ENCODE results near the gene FRAS1. TPM values are rescaled to one million over a fixed set of nuclear protein-coding genes. Genes with fewer than 3 reads are reported as not detected.

FRAS1 gene
- under 0.01 and 0.15 TPM in 2 replicates for total RNA-seq

GRCh38 chr4:78057135-78057599, at the start of gene FRAS1:
FRAS1 (plus strand) TSS chr4:78057323; CDS start chr4:78058010, 687 bp downstream.

GRCh38 chr4:78551420-78552351, 494.6 kb downstream of the FRAS1 start, which contains the start of gene ANXA3:
ANXA3 (plus strand) TSS chr4:78551770; CDS start chr4:78554474, 2,704 bp downstream.

Other genes with a start within 250 kb of the FRAS1 start
- 16.2 and 22.4 TPM in 2 replicates for gene CNOT6L, start 238.0 kb upstream of the FRAS1 start, total RNA-seq
- 19.4 and 31.3 TPM in 2 replicates for gene MRPL1, start 194.5 kb upstream of the FRAS1 start, total RNA-seq